ENCODE data around the gene GAL3ST3. TPM values are rescaled to one million over a fixed set of nuclear protein-coding genes. Genes with fewer than 3 reads are reported as not detected.

The GAL3ST3 gene
- total and polyA plus RNA-seq, 11 donors = 0.08 to 4.9 (median 2.1) TPM

DNA sequence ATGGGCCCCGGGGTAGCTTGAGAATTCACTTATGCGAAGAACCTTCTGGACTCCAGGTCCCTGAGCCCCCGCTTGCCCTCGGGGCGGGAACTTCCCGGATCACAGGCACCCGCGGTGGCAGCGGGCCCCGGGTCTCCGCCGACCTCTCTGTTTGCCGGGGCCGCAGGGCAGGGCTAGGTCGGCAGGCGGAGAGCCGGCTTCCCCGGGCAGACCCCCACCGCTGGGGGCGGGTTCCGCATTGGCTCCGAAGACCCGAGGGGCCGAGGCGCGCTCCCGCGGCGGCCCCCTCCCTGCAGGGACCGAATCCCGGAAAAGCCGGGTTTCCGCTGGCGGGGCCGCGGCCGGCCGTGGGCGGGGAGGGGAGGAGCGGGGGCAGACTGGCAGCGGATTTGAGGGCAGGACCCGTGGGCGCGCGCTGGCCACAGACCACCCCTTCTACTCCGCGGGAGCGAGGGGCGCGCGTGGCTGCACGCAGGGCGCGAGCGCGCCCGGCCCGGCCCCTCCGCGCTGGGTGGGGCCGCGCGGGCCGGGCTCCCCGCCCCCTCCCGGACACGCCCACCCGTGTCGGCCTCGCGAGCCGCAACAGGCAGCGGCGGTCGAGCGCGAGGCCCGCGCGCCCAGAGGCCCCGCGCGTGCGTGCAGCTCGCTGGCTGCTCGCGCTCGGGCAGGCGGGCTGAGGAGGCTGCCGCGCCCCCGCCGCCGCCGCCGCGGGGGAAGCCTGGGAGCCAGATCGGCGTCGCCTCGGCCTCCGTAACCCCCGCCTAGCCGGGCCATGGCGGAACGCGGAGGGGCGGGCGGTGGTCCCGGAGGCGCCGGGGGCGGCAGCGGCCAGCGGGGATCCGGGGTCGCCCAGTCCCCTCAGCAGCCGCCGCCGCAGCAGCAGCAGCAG is 21.0 kb upstream of the GAL3ST3 start, which contains the start of gene PACS1:
TSS of gene PACS1 (plus strand) at position 558 of the 889 bp plus-strand sequence. CDS start at position 773, 215 bp downstream.
- peak within 1 kb of the TSS; percentile 81 to 99 (median 93) for H3K4me3 ChIP-seq
- H3K36me3 ChIP-seq = peaks cover 0 to 68% (median 52%) of the 10 kb centered on the region in 9 donors
- H3K9me3 ChIP-seq = no peaks in the 10 kb centered on the region
- ATAC-seq = peak; percentile 25 to 87 (median 73)
- H3K27ac ChIP-seq = peak within 1 kb of the TSS; percentile 93 to 100 (median 99)
- peak; percentile 89 to 94 (median 90) for DNase-seq
- intact Hi-C loops (cut with DNase I) = loop anchor here in 9 of 10 donors (2.0 to 10.0 kb wide), 6 partner anchors 17 to 65 kb away; partner anchors contain the start of gene SF3B2 (in 1 of the 9)
- no peaks in the 10 kb centered on the region for H3K27me3 ChIP-seq
- TF ChIP-seq, protein P1, sequence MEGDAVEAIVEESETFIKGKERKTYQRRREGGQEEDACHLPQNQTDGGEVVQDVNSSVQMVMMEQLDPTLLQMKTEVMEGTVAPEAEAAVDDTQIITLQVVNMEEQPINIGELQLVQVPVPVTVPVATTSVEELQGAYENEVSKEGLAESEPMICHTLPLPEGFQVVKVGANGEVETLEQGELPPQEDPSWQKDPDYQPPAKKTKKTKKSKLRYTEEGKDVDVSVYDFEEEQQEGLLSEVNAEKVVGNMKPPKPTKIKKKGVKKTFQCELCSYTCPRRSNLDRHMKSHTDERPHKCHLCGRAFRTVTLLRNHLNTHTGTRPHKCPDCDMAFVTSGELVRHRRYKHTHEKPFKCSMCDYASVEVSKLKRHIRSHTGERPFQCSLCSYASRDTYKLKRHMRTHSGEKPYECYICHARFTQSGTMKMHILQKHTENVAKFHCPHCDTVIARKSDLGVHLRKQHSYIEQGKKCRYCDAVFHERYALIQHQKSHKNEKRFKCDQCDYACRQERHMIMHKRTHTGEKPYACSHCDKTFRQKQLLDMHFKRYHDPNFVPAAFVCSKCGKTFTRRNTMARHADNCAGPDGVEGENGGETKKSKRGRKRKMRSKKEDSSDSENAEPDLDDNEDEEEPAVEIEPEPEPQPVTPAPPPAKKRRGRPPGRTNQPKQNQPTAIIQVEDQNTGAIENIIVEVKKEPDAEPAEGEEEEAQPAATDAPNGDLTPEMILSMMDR (IDR thresholded peaks at IDR 0.05) = peak in 2 of 12 donors; percentile 0 to 8
- TF ChIP-seq POLR2A (IDR thresholded peaks at IDR 0.05) = peak in 1 of 2 donors; percentile 53
- WGBS, 4 donors = 0 to 1% (median 1%) methylated on average over 20 to 120 of the region's 120 CpGs
- peaks cover 0 to 61% (median 34%) of the 10 kb centered on the region in 12 donors for H3K4me1 ChIP-seq

DNA sequence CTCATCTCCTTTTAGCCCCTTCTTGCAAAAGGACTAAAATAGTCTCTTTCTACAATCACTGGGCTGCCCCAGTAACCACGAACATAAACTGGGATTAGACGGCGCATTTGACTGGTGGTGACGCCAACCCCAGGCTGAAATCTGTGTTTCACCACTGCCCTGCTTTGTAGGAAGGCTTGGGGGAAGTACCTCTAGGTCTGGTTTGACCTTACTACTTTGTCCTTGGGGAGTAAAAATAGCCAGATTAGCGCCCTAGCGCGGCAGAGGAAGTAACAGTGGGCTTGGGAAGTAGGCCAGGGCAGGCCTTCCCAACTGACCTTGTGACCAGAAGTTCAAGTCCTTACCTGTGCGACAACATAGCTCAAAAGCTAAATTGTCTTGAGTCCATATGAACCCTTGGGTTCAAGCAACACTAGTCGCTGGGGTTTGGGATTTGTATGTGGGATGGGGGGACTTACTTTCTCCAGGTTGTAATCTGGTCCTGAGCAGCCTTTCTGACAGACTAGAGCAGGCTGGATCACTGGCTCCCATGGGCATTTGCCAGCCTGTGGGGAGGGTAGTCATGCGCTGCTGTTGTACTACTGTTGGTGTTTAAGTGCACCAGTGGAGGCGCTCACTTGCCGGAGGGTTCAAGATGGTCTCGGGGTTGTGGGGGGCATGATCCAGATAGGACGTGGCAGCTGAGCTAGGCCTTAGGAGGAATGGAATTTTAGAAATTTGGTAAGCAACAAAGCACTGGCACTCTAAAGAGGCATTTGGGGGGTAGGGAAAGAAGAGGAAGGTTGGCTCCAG is 20.2 kb upstream of the GAL3ST3 start:
- Histone ChIP-seq H3K36me3 (peaks cover 0 to 68% (median 53%) of the 10 kb centered on the region in 9 donors), H3K27me3 (no peaks in the 10 kb centered on the region), H3K27ac (peak overlapping the region; percentile 93 to 100 (median 99)), H3K4me1 (peaks cover 0 to 61% (median 34%) of the 10 kb centered on the region in 12 donors), H3K9me3 (no peaks in the 10 kb centered on the region), H3K4me3 (peak overlapping the region; percentile 36 to 99 (median 92))
- 24 to 28% (median 26%) methylated on average over 14 of the region's 14 CpGs for WGBS, 4 donors
- intact Hi-C loops (cut with DNase I) = loop anchor here in 4 of 10 donors (1.0 to 5.0 kb wide), 3 partner anchors 16 to 63 kb away; partner anchors contain the start of gene SF3B2 (in 2 of the 4)
- peak; percentile 38 to 76 (median 58) for ATAC-seq
- TF ChIP-seq, protein P1 (IDR thresholded peaks at IDR 0.05) = peak in 1 of 12 donors; percentile 9
- TF ChIP-seq POLR2A (IDR thresholded peaks at IDR 0.05) = no peak
- peak in 4 of 5 donors; percentile 63 to 76 (median 69) for DNase-seq

DNA sequence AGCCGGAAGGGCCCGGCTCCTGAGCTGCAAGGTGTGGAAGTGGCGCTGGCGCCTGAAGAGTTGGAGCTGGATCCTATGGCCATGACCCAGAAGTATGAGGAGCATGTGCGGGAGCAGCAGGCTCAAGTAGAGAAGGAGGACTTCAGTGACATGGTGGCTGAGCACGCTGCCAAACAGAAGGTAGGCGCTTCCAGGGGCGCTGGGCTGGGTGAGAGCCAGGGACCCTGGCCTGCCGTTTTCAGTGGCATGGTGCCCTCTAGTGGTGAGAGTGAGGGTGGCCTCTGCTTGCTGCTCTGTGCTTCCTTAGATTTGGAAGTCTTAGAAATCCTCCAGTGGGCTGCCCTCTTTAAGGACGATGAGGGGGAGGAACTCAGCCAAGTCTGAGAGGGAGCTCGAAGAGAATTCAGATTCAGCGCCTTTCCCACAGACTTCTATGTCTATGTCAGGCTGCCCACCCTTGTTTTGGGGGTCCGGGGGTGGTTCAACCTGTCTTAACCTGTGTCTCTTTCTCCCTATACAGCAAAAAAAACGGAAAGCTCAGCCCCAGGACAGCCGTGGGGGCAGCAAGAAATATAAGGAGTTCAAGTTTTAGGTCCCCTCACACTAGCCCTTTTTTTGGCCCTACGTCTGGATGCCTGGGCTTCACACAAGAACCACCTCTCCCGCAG is 19.3 kb upstream of the GAL3ST3 start:
- peak overlapping the region; percentile 93 to 100 (median 99) for H3K27ac ChIP-seq
- TF ChIP-seq, protein P1 (IDR thresholded peaks at IDR 0.05) = peak; percentile 85 to 95 (median 89)
- TF ChIP-seq POLR2A (IDR thresholded peaks at IDR 0.05) = no peak
- DNase-seq (peak; percentile 70 to 83 (median 76)), ATAC-seq (peak; percentile 15 to 59 (median 40))
- peaks cover 0 to 69% (median 56%) of the 10 kb centered on the region in 9 donors for H3K36me3 ChIP-seq
- H3K9me3 ChIP-seq = no peaks in the 10 kb centered on the region
- WGBS, 4 donors = 39 to 48% (median 42%) methylated on average over 15 to 17 of the region's 17 CpGs
- intact Hi-C loops (cut with DNase I) = loop anchor here in 4 of 10 donors (1.0 to 5.0 kb wide), 3 partner anchors 15 to 64 kb away; partner anchors contain the start of gene SF3B2 (in 2 of the 4)
- H3K4me3 ChIP-seq = peak overlapping the region in 1 of 12 donors; percentile 93
- H3K27me3 ChIP-seq = no peaks in the 10 kb centered on the region
- H3K4me1 ChIP-seq = peaks cover 0 to 59% (median 34%) of the 10 kb centered on the region in 12 donors

Measured in heart left ventricle (tissue), 16 donors.